PFSK-1 (cell line): ENCODE measurements around the gene MYL7.

Experiments
- POLR2AphosphoS5 ChIP-seq: IDR thresholded peaks from 2 replicates; pipeline ENCODE4 v1.6.1; 2012; ENCODE audit warnings: low read depth, mild to moderate bottlenecking, control low read depth, low read length, moderate library complexity
- REST ChIP-seq, 2 experiments: IDR thresholded peaks; 2 replicates each; pipeline versions ENCODE4 v1.6.1 to v1.8.0; 2011 to 2012; ENCODE audit warnings: low read depth in 2 of 2, low read length in 2 of 2, control low read depth in 1 of 2, inconsistent platforms in 1 of 2, mild to moderate bottlenecking in 1 of 2, moderate library complexity in 1 of 2; ENCODE audit not compliant: insufficient read depth in 1 of 2
- SIN3A ChIP-seq: IDR thresholded peaks from 2 replicates; pipeline ENCODE4 v1.6.1; 2012; ENCODE audit warnings: mild to moderate bottlenecking, low read length, moderate library complexity, borderline replicate concordance; ENCODE audit not compliant: insufficient read depth

GRCh38 chr7:44184873-44185446 is 43.8 kb upstream of the MYL7 start:
- TF ChIP-seq REST (IDR thresholded peaks at IDR 0.05; ENCODE audit: insufficient read depth in 1 of 2, low read depth in 2 of 2, low read length in 2 of 2) (no peak), SIN3A (no peak), POLR2AphosphoS5 (no peak)
